GM21825 (cell line): ENCODE results near the gene UPP2.

Source experiments
- ATAC-seq: cut with Tn5 transposase; IDR thresholded peaks from one replicate; pipeline ENCODE4 v1.9.1; 2021; ENCODE audit warnings: mild to moderate bottlenecking, moderate library complexity; ENCODE audit not compliant: unreplicated experiment

Gene UPP2

GRCh38 chr2:158135096-158135495 is 33.4 kb downstream of the UPP2 start:
- ATAC-seq = no peak

DNA sequence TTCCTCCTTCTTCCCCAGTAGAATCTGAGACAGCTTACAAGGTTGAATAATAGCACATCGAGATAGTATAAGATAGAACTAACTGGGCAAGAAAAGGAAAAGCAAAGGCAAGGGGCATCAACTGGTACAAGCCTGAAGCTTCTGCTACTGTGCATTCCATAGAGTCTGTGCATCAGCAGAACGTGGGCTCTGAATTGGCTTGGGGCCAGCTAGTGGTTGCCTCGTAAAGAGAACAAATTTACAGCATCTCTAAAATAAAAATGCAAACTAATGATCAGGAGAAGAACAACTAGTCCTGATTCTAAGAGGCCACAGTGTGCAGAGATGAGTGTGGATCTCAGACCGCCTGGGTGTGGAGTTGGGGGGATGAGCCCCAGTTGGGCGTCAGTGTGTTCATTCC is 36.6 kb downstream of the UPP2 start:
- ATAC-seq = no peak

GRCh38 chr2:158140201-158140600 is 38.5 kb downstream of the UPP2 start:
- no peak for ATAC-seq

DNA sequence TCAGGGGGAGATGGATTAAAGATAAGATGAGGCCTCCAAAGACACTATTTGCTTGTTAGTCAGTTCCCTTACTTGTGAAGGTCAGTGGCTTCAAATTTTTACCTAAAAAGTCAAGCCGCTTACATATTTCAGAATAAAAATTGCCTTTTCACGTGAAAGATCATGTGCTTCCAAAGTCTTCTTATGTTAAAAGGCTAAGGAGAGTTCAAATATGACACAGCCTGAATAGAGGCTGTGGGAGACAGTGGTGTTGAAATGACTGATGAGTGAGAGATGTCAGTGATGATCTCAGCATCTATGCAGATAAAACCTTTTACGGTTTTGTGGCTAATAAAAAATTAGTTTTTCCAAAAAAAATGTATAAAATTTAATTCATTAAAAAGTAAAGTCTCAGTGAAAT is 40.5 kb downstream of the UPP2 start:
- no peak for ATAC-seq

GRCh38 chr2:158142568-158143332 is 41.1 kb downstream of the UPP2 start:
- ATAC-seq = no peak

DNA sequence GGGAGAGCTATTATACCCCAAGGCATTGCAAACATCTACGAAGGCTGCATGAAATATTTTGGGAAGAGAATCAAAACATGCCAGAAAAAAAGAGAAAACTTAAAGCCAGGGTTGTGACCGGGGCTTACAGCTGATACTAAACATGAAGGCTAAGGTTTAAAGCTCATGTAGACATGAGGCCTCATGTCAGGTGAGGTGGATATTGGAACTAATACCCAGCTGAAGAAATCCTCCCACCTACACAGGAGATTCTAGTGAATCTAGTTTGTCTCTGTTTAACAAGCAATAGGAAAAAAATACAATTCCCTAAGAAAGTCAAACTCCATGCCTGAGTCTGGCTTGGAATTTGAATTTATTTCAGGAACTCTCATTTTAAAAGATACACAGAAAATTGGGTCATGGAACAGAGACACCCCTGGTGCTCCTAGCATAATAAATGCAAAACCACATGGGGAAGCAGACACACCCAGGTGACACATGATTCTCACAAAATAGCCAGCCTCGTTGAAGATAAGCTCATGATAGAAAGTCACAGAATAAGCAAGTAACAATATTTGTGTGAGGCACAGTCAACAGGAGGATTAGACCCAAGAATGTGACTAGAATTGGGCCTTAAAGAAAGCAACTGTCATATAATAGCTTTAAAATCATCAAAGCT is 42.2 kb downstream of the UPP2 start:
- no peak for ATAC-seq

DNA sequence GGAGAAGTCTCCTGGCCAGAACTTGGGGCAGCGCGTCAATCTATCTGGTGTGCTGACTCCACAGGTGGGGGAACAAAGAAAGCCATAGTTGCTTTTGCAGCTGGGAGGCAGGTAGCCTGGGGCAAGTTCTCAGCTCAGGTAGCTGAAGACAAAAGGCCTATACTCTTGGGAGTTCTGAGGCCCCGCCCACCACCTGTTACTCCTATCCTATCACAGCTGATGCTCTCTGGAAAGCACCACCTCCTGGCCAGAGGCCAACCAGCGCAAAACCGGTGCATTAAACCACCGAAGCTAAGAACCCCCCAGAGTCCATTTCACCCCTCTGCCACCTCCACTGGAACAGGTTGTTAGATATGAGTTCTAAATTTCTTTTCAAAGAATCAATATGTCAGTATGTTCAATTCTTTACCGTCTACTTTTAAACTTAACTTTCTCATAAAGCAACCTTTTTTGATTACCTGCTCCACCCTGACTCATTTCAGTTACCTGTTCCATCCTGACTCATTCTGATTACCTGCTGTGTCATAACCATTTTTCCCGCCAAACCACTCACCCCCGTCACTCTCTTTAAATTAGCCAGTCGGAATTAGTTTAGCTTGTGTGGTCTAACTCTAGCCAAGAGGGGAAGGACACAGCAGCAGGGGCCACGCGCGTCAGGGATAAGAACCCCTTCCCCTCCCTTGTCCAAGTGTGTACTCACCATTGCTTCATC is 43.4 kb downstream of the UPP2 start:
- no peak for ATAC-seq

GRCh38 chr2:158153270-158154015 is 51.8 kb downstream of the UPP2 start:
- no peak for ATAC-seq

DNA sequence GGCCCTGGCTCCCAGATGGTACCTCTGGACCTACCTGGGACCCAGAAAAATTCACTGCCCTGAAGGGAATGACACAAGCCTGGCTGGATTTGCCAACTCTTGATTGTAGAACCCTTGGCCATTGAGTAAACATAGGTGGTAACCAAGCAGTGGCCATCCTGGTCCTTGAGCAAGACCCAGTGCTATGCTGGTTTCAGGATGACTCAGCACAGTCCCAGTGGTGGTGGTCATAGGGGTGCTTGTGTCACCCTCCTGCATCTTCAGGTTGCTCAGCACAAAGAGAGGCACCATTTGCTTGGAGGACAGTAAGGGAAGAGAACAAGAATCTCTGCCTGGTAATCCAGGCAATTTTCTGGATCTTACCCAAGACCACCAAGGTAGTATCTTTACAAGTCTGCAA is 52.9 kb downstream of the UPP2 start:
- ATAC-seq = no peak

DNA sequence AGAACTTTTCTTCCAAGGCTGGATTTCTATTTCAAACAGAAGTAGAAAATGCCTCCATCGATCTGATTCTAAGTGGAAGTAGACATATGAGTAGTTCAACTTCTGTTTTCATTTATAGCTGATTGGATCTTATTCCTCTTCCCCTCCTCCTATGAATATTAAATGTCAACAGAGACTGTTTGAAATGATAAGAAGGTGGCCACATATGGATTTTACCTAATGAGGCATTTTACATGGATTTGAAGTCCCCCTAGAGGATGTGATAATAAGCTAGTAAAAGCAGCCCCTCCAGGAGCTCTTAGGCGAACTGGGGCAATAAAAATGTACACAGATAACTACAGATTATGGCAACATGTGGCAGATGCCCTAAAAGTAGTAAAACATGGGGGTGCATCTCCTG is 71.0 kb downstream of the UPP2 start:
- no peak for ATAC-seq

GRCh38 chr2:158174495-158174894 is 72.8 kb downstream of the UPP2 start:
- no peak for ATAC-seq

- ATAC-seq = no peak
Measured at GRCh38 chr2:158174956-158175355, 73.3 kb downstream of the UPP2 start.

DNA sequence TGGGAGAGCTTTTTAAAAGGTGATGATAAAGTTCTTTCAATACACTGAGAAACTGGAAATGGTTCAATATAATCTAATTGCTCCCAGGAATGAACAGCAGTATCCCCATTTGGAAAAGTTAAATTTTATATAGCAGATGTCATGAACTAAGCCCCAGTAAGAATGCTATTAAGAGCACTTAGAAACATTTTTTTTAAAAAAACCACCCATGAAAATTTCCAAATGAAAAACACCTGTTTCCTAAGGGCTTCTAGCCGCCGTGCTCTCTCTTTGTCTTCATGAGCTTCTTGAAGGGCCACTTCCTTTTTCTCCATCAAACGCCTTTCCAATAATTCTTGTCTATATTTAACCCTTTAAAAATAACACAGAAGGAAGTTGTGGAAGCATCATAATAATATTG is 77.0 kb downstream of the UPP2 start:
- no peak for ATAC-seq

DNA sequence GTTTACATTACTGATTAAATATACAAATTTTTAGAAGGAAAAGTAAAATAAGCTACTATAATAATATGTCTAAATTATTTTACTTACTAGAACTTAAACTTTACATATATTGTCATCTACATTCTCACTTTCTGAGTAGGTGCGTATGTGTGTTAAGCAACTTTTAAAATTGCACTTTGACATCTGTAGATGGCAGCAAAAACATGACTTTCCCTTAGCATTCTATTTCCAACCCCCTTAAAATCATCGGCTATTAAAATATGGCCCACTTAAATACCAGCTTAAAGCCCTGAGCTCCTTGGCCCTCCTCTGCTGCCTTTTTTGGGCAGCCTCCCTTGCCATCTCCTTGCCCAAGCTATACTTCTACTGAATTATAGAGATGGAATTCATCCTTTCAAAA is 78.0 kb downstream of the UPP2 start:
- ATAC-seq = no peak

- ATAC-seq = no peak
Measured at GRCh38 chr2:158181171-158181570, 79.5 kb downstream of the UPP2 start.

DNA sequence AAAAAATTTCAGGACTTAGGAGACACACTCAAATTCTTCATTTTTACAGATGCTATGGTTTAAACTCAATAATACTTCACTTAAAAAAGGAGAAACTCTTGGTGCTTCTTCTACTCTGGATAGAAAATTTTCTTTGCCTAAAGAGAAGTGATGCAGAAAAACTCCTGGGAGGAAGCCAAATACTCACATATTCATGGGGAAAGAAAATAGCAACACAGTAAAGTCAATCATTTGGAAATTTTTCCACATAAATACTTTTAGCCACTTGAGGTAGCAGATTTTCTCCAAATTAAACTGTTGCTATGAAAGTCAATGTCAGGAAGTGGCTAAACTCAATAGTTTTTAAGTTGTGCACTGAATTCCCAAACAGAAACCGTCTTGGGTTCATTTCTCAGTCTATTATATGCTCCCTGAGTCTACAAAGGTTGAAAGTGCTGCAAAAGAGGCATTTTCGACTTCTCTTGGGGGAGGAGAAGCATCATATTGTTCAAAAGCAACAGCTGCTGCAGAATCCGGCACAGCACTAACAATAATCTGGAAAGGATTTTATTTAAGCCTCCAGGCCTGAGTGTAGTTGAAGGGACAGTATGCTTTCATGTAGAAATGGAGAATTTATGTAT is 81.1 kb downstream of the UPP2 start:
- ATAC-seq = no peak

- ATAC-seq = no peak
Measured at GRCh38 chr2:158184001-158184400, 82.3 kb downstream of the UPP2 start.

GRCh38 chr2:158184556-158185343 is 83.1 kb downstream of the UPP2 start:
- ATAC-seq = no peak
